Common myeloid progenitor, CD34-positive (primary cell): ENCODE results near the gene SYNJ2.

ENCODE experiments used
- CTCF ChIA-PET: fragments of 350-600 bp; sonication (Branson Sonifier 250); formaldehyde crosslinking; loops from one replicate; lab custom pipeline; 2021; ENCODE audit warnings: antibody characterized with exemption; lab: Charles Lee
- POLR2A ChIA-PET: fragments of 350-600 bp; sonication (Branson Sonifier 250); formaldehyde crosslinking; loops from one replicate; lab custom pipeline; 2021; ENCODE audit warnings: antibody characterized with exemption; lab: Charles Lee
- DNase-seq, 3 donors: peaks; one replicate each; pipeline versions ENCODE4 v3.0.0 to v3.0.0-alpha.2; 2013
- H3K27ac ChIP-seq, 2 experiments: 1 replicate in 1 of 2; 2 replicates in 1 of 2; pipeline ENCODE4 v1.7.0; 2013; ENCODE audit warnings: inconsistent platforms in 2 of 2, low read length in 2 of 2, mild to moderate bottlenecking in 2 of 2, low read depth in 1 of 2, moderate library complexity in 1 of 2; ENCODE audit not compliant: severe bottlenecking in 2 of 2, insufficient read depth in 1 of 2, poor library complexity in 1 of 2
- H3K27me3 ChIP-seq, 5 experiments: replicated peaks in 2 of 5; 1 replicate in 3 of 5; 2 replicates in 2 of 5; pipeline versions ENCODE4 v1.6.1 to v1.7.0; 2013; ENCODE audit warnings: low read length in 4 of 5, mild to moderate bottlenecking in 2 of 5, moderate library complexity in 2 of 5, inconsistent platforms in 1 of 5; ENCODE audit not compliant: insufficient read depth in 5 of 5, control insufficient read depth in 4 of 5
- H3K36me3 ChIP-seq, 4 experiments: 1 replicate in 2 of 4; 2 replicates in 2 of 4; pipeline versions ENCODE4 v1.6.1 to v1.7.0; 2013; ENCODE audit warnings: low read length in 3 of 4, control low read depth in 1 of 4, mild to moderate bottlenecking in 1 of 4; ENCODE audit not compliant: control insufficient read depth in 4 of 4, insufficient read depth in 4 of 4
- H3K4me1 ChIP-seq, 4 experiments: 1 replicate in 3 of 4; 2 replicates in 1 of 4; pipeline versions ENCODE4 v1.6.1 to v1.7.1; 2013; ENCODE audit warnings: low read length in 3 of 4, mild to moderate bottlenecking in 3 of 4, control low read depth in 1 of 4, inconsistent platforms in 1 of 4, moderate library complexity in 1 of 4; ENCODE audit not compliant: control insufficient read depth in 4 of 4, insufficient read depth in 4 of 4; ENCODE audit errors: control extremely low read depth in 1 of 4
- H3K4me3 ChIP-seq, 7 experiments: 1 replicate in 4 of 7; 2 replicates in 3 of 7; pipeline versions ENCODE4 v1.5.1 to v1.7.0; 2013; ENCODE audit warnings: mild to moderate bottlenecking in 7 of 7, low read length in 6 of 7, moderate library complexity in 6 of 7, inconsistent platforms in 2 of 7, low read depth in 2 of 7, control low read depth in 1 of 7; ENCODE audit not compliant: insufficient read depth in 4 of 7, control insufficient read depth in 1 of 7; ENCODE audit errors: extremely low read depth in 1 of 7
- H3K9me3 ChIP-seq, 5 experiments: 1 replicate in 4 of 5; 2 replicates in 1 of 5; pipeline versions ENCODE4 v1.6.1 to v1.7.1; 2013; ENCODE audit warnings: low read length in 4 of 5, mild to moderate bottlenecking in 2 of 5, inconsistent platforms in 1 of 5, low read depth in 1 of 5, moderate library complexity in 1 of 5; ENCODE audit not compliant: control insufficient read depth in 4 of 5, insufficient read depth in 2 of 5; ENCODE audit errors: control extremely low read depth in 1 of 5
- WGBS: methylation state at CpG from one replicate; pipeline ENCODE4 v1.1.5; 2013; ENCODE audit not compliant: insufficient coverage; 5-methylcytosine and 5-hydroxymethylcytosine counted together

The SYNJ2 gene

GRCh38 chr6:157998707-157999167 is 17.1 kb downstream of the SYNJ2 start:
- Histone ChIP-seq H3K36me3 (peaks cover 0 to 6% (median 2%) of the 10 kb centered on the region in 4 experiments), H3K27ac (no peak overlapping the region), H3K4me1 (peaks cover 0 to 21% (median 14%) of the 10 kb centered on the region in 4 experiments), H3K9me3 (no peaks in the 10 kb centered on the region), H3K4me3 (no peak overlapping the region), H3K27me3 (no peaks in the 10 kb centered on the region)
- ChIA-PET CTCF (interaction anchor here (1.7 kb wide), 1 partner anchor 27 kb away, joined by 5 read pairs; no protein-coding TSS in a partner anchor), POLR2A (no interaction called here)
- WGBS: 96% methylated on average over 5 of the region's 7 CpGs
- no peak for DNase-seq

DNA sequence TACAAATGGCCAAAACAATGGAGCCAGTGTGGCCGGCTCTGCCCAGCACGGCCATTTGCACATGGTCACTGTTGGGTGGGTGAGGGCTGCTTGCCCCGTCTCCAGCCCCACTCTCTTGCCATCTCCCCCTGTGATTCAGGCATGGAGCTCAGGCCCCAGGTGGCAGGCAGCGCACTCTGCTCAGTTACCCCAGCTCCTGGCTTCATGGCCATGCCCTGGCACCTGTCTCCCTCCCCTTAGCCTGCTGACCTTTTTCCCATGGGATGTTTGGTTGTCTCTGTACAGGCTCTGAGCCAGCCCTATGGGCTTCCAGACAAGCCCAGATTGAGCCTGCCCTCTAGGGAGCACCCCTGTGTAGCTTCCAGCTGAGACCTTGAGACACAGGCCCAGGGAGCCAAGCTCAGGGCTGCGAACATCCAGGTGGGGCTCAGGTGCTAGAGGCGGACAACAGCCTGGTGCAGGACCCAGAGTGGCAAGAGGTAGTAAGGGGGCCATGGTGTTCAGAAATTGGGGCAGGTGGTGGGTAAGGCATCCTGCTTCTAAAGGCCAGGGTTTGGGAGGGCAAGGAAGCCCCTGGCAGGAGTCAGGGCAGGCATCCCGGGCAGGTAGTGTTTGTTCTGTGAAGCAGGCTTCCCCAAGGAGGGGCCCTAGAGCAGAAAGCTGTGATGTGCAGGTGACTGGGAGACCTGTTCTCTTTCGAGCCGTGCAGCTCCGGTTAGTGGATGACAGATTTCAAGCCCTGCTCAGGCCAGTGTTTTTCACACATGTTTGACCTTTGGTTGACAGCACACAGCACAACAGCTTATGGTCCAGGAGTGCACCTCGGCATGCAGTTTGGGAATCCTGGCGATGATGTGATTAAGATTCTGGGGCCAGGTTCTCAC is 17.7 kb downstream of the SYNJ2 start:
- DNase-seq: no peak

GRCh38 chr6:158000530-158001307 is 19.1 kb downstream of the SYNJ2 start:
- POLR2A ChIA-PET: no interaction called here
- Histone ChIP-seq H3K4me3 (no peak overlapping the region), H3K27ac (no peak overlapping the region), H3K4me1 (peaks cover 0 to 32% (median 24%) of the 10 kb centered on the region in 4 experiments), H3K36me3 (peaks cover 0 to 6% (median 2%) of the 10 kb centered on the region in 4 experiments), H3K9me3 (no peaks in the 10 kb centered on the region), H3K27me3 (no peaks in the 10 kb centered on the region)
- DNase-seq: no peak
- WGBS: 87% methylated on average over 10 of the region's 17 CpGs
- CTCF ChIA-PET: interaction anchor here (0.8 kb wide), 1 partner anchor 72 kb away, joined by 4 read pairs; no protein-coding TSS in a partner anchor

More for the DNA sequence above, 17.7 kb downstream of the SYNJ2 start:
- H3K9me3 ChIP-seq: no peaks in the 10 kb centered on the region
- ChIA-PET CTCF (interaction anchor here (1.1 to 1.7 kb wide), 2 partner anchors 18 to 27 kb away, joined by 3 to 5 read pairs; partner anchors contain the start of gene SYNJ2), POLR2A (interaction anchor here (0.6 kb wide), 1 partner anchor 92 kb away, joined by 4 read pairs; no protein-coding TSS in a partner anchor)
- 95% methylated on average over 11 of the region's 12 CpGs for WGBS
- peaks cover 0 to 28% (median 21%) of the 10 kb centered on the region in 4 experiments for H3K4me1 ChIP-seq
- peaks cover 0 to 6% (median 2%) of the 10 kb centered on the region in 4 experiments for H3K36me3 ChIP-seq
- H3K4me3 ChIP-seq: no peak overlapping the region
- H3K27ac ChIP-seq: no peak overlapping the region
- H3K27me3 ChIP-seq: no peaks in the 10 kb centered on the region

- H3K27ac ChIP-seq: no peak overlapping the region
- CTCF ChIA-PET: interaction anchor here (1.0 to 2.3 kb wide), 4 partner anchors 20 to 69 kb away, joined by 3 to 9 read pairs (median 4); no protein-coding TSS in a partner anchor
Observed at GRCh38 chr6:158002249-158002950, 20.7 kb downstream of the SYNJ2 start.

GRCh38 chr6:158002951-158003853 is 21.5 kb downstream of the SYNJ2 start:
- Histone ChIP-seq H3K27ac (peak overlapping the region in 1 of 2 experiments; percentile 37), H3K27me3 (no peaks in the 10 kb centered on the region)
- POLR2A ChIA-PET: no interaction called here

More at GRCh38 chr6:158002249-158002950, 20.7 kb downstream of the SYNJ2 start:
- Histone ChIP-seq H3K4me3 (no peak overlapping the region), H3K27me3 (no peaks in the 10 kb centered on the region), H3K9me3 (no peaks in the 10 kb centered on the region), H3K4me1 (peaks cover 0 to 32% (median 24%) of the 10 kb centered on the region in 4 experiments), H3K36me3 (peaks cover 0 to 6% (median 2%) of the 10 kb centered on the region in 4 experiments)
- POLR2A ChIA-PET: no interaction called here
- WGBS: no CpG with 5 or more reads among the region's 6 CpGs
- DNase-seq: no peak

More at GRCh38 chr6:158002951-158003853, 21.5 kb downstream of the SYNJ2 start:
- WGBS: 92% methylated on average over 12 of the region's 15 CpGs
- CTCF ChIA-PET: interaction anchor here (1.0 to 2.3 kb wide), 5 partner anchors 12 to 68 kb away, joined by 3 to 9 read pairs (median 4); no protein-coding TSS in a partner anchor
- H3K36me3 ChIP-seq: peaks cover 0 to 6% (median 0%) of the 10 kb centered on the region in 4 experiments
- peaks cover 0 to 33% (median 24%) of the 10 kb centered on the region in 4 experiments for H3K4me1 ChIP-seq
- DNase-seq: peak in 2 of 3 donors; percentile 69 to 73
- no peak overlapping the region for H3K4me3 ChIP-seq
- no peaks in the 10 kb centered on the region for H3K9me3 ChIP-seq
